ENCODE measurements around the gene SNRNP40. TPM values are rescaled to one million over a fixed set of nuclear protein-coding genes. Genes with fewer than 3 reads are reported as not detected.
A peak's percentile ranks its signal among the peaks of the same experiment; 100 is the strongest.

Gene SNRNP40
- total RNA-seq (2014; rRNA removed; shearing (Covaris generic)): 97.8 and 98.8 TPM in 2 replicates
- polyA plus RNA-seq (2014; cell fraction: nucleus; rRNA removed): 46.6 and 52.8 TPM in 2 replicates

- peak; percentile 98 for DNase-seq (ENCODE audit: extremely low read depth, low read depth)
These were observed at the start of gene SNRNP40, which contains the start of gene ZCCHC17 for GRCh38 chr1:31296486-31297276. Gene SNRNP40, minus strand, starts transcription at chr1:31296788. Its CDS starts 37 bp downstream, at chr1:31296751. Gene ZCCHC17, plus strand, starts transcription at chr1:31297032. Its CDS starts 13,067 bp downstream, at chr1:31310099.

- DNase-seq (ENCODE audit: extremely low read depth, low read depth): no peak
These were observed 49.0 kb upstream of the SNRNP40 start for GRCh38 chr1:31345635-31346034.

- DNase-seq (ENCODE audit: extremely low read depth, low read depth): no peak
These were observed 47.9 kb upstream of the SNRNP40 start for GRCh38 chr1:31344503-31344902.

GRCh38 chr1:31336687-31337467, 40.3 kb upstream of the SNRNP40 start:
- DNase-seq (ENCODE audit: extremely low read depth, low read depth): no peak

GRCh38 chr1:31335007-31335406, 38.4 kb upstream of the SNRNP40 start:
- DNase-seq (ENCODE audit: extremely low read depth, low read depth): peak; percentile 21

- peak; percentile 50 for DNase-seq (ENCODE audit: extremely low read depth, low read depth)
These were observed 30.8 kb upstream of the SNRNP40 start for GRCh38 chr1:31327381-31327780.

GRCh38 chr1:31326461-31326860, 29.9 kb upstream of the SNRNP40 start:
- DNase-seq (ENCODE audit: extremely low read depth, low read depth): no peak

- no peak for DNase-seq (ENCODE audit: extremely low read depth, low read depth)
These were observed 28.4 kb upstream of the SNRNP40 start for GRCh38 chr1:31324992-31325391.

- DNase-seq (ENCODE audit: extremely low read depth, low read depth): no peak
These were observed 27.5 kb upstream of the SNRNP40 start for GRCh38 chr1:31324093-31324492.

- DNase-seq (ENCODE audit: extremely low read depth, low read depth): no peak
These were observed 21.6 kb upstream of the SNRNP40 start for GRCh38 chr1:31318146-31318545.

GRCh38 chr1:31315902-31316301, 19.3 kb upstream of the SNRNP40 start:
- DNase-seq (ENCODE audit: extremely low read depth, low read depth): no peak

- no peak for DNase-seq (ENCODE audit: extremely low read depth, low read depth)
These were observed 13.6 kb upstream of the SNRNP40 start for GRCh38 chr1:31310198-31310597.

GRCh38 chr1:31308036-31308435, 11.4 kb upstream of the SNRNP40 start:
- DNase-seq (ENCODE audit: extremely low read depth, low read depth): no peak

- DNase-seq (ENCODE audit: extremely low read depth, low read depth): peak; percentile 20
These were observed 9.7 kb upstream of the SNRNP40 start for GRCh38 chr1:31306278-31306677.

- no peak for DNase-seq (ENCODE audit: extremely low read depth, low read depth)
These were observed 6.3 kb upstream of the SNRNP40 start for GRCh38 chr1:31302709-31303441.

GRCh38 chr1:31300193-31300592, 3.6 kb upstream of the SNRNP40 start:
- DNase-seq (ENCODE audit: extremely low read depth, low read depth): no peak

GRCh38 chr1:31299365-31299764, 2.8 kb upstream of the SNRNP40 start:
- no peak for DNase-seq (ENCODE audit: extremely low read depth, low read depth)

- DNase-seq (ENCODE audit: extremely low read depth, low read depth): no peak
These were observed 974 bp upstream of the SNRNP40 start for GRCh38 chr1:31297277-31298247.

GRCh38 chr1:31295874-31296485, 608 bp downstream of the SNRNP40 start:
- no peak for DNase-seq (ENCODE audit: extremely low read depth, low read depth)

All from NCI-H460 (cell line).